NCI-H2196 (cell line): Measurements from ENCODE around the gene SOWAHD.
A peak's percentile ranks its signal among the peaks of the same experiment; 100 is the strongest.
"Not testable (repeated sequence)": the region's sequence is repeated elsewhere in the genome, so short reads cannot be mapped to it uniquely, and the experiment has no call there.

Experiments used
- DNase-seq: peaks from one replicate; lab custom pipeline; 2025; ENCODE audit not compliant: unreplicated experiment; lab: John Stamatoyannopoulos, UW

The SOWAHD gene

GRCh38 chrX:119757646-119757978 is 776 bp upstream of the SOWAHD start:
- DNase-seq: no peak

- DNase-seq: no peak
These were observed 401 bp downstream of the SOWAHD start for GRCh38 chrX:119758731-119759247.

GRCh38 chrX:119759248-119759766 is 919 bp downstream of the SOWAHD start:
- no peak for DNase-seq

- no peak for DNase-seq
These were observed 1.9 kb downstream of the SOWAHD start for GRCh38 chrX:119760026-119760877.

GRCh38 chrX:119762718-119763117 is 4.3 kb downstream of the SOWAHD start:
- DNase-seq: no peak

- no peak for DNase-seq
These were observed 4.8 kb downstream of the SOWAHD start for GRCh38 chrX:119763181-119763580.

GRCh38 chrX:119763836-119764387 is 5.5 kb downstream of the SOWAHD start:
- no peak for DNase-seq

- not testable (repeated sequence) for DNase-seq
These were observed 10.0 kb downstream of the SOWAHD start for GRCh38 chrX:119768436-119768835.

GRCh38 chrX:119769388-119769787 is 11.0 kb downstream of the SOWAHD start:
- DNase-seq: not testable (repeated sequence)

GRCh38 chrX:119775517-119776238 is 17.3 kb downstream of the SOWAHD start:
- no peak for DNase-seq

- no peak for DNase-seq
These were observed 20.4 kb downstream of the SOWAHD start for GRCh38 chrX:119778829-119779228.

GRCh38 chrX:119783026-119783425 is 24.6 kb downstream of the SOWAHD start:
- DNase-seq: no peak

GRCh38 chrX:119784747-119785446 is 26.5 kb downstream of the SOWAHD start:
- peak; percentile 0 for DNase-seq

- peak; percentile 5 for DNase-seq
These were observed 32.6 kb downstream of the SOWAHD start for GRCh38 chrX:119790977-119791436.

GRCh38 chrX:119791437-119792231 is 33.2 kb downstream of the SOWAHD start, which contains the start of gene RPL39:
TSS of gene RPL39 (minus strand) at chrX:119791630. CDS start at chrX:119791576, 54 bp downstream.
- DNase-seq: peak; percentile 79

GRCh38 chrX:119801253-119802221 is 43.1 kb downstream of the SOWAHD start:
- no peak for DNase-seq

GRCh38 chrX:119802546-119802945 is 44.2 kb downstream of the SOWAHD start:
- DNase-seq: no peak

GRCh38 chrX:119808461-119808860 is 50.1 kb downstream of the SOWAHD start:
- not testable (repeated sequence) for DNase-seq

GRCh38 chrX:119809185-119809666 is 50.8 kb downstream of the SOWAHD start:
- DNase-seq: no peak
